ENCODE results near the gene UPF3A.
"Not testable (repeated sequence)": the region's sequence is repeated elsewhere in the genome, so short reads cannot be mapped to it uniquely, and the experiment has no call there.

UPF3A gene

DNA sequence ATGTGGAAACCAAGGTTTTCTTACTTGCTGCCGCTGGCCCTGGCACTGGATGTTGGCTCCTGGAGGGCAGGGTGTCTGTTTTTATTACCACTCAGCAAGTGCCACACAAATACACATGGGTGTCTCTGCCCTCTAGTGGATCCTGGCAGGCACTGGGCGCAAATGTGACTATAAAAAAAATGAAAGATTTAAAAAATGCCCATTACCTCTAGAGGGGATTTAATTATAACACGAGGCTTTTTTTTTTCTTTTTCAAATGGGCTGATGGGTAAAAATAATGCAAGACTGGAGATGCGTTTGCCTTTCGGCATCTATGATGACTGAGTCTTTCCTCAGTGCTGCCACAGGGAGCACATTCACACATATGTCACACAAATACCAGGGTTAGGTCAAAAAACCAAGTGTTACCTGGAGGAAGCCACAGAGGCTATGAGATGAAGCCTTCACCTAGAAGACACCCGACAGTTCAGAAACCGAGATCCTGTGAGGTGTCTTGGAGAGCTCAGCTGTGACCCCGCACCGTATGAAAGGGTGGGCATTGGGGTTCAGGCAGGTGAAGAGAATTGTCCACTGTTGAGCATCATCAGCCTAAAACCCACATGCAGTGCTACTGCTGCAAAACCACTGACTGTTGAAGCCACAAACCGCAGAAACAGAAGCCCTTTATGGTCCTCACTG is 58.6 kb downstream of the UPF3A start:
- no peak for DNase-seq

GRCh38 chr13:114341003-114341777 is 59.8 kb downstream of the UPF3A start:
- DNase-seq: no peak

- not testable (repeated sequence) for DNase-seq
These were observed 65.9 kb downstream of the UPF3A start for GRCh38 chr13:114347256-114347655.

GRCh38 chr13:114352763-114353162 is 71.4 kb downstream of the UPF3A start:
- not testable (repeated sequence) for DNase-seq

- DNase-seq: not testable (repeated sequence)
These were observed 72.0 kb downstream of the UPF3A start for GRCh38 chr13:114353382-114353781.

All from cerebellar nuclear complex (tissue), 1 donor.